KG1 (cell line): ENCODE measurements around the gene IL23A.

Experiments used
- DNase-seq: peaks from one replicate; lab custom pipeline; 2025; lab: John Stamatoyannopoulos, UW

The IL23A gene

DNA sequence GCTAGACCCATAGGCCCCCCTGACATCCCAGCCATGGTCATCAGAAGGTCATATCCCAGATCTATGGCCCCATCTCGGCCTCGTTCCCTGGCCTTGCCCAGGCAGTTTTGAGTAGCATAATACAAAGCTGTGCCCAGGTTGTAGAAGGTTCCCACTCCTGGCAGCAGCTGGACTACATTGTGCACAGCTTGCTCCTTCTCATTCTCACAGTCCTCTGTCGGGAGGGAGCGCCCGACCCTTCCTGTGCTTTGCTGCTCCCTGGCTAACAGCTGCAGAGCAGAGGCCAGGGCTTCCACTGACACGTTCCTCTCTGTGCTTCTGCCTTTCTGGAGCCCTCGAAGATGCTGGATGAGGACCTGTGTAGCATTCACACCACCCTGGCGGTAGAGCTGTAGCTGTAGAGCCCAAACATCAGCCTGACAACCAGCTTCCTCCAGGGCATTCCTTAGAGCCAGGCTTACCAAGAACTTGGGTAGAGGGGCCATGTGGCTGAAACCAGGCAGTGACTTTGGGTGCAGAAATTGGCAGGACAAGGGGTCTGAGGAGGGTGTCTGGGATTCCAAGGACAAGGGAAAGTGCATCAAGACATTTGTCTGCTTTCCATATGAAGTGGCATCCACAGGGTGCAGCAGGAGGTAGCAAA lies 22.9 kb downstream of the IL23A start:
- no peak for DNase-seq

DNA sequence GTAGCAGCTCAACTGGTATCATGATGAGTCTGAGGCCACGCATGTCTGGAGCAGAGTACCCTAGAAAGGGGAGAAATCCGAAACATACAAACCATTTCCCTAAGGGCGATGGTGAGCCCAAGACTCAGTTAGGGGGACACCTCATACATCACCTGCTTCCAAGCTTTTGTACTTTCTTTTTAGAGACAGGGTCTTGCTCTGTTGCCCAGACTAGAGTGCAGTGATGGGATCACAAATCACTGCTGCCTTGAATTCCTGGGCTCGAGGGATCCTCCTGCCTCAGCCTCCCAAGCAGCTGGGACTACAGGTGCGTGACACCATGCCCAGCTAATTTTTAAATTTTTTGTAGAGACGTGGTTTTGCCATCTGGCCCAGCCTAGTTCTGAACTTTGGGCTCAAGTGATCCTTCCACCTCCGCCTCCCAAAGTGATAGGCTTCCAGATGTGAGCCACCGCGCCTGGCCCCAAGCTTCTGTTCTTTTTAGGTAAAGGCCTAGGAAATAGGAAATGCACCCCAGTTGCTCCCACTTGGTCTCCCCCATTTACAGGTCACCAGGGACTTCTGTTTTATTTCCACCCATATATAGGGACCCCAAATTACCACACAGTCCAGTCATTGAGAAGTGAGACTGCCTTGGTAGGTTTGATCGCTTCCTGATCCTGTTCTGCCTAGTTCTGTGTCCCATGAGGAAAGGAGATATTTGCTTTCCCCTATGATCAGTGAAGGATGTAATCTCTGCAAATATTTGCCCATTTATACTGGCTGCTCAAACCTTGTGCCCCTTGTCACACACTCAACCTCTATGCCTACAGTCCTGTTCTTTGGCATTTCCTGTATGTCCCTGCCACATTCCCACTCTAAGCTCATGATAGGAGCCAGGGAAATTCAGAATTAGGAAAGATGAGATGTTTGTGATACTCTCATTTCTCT lies 23.7 kb downstream of the IL23A start, which contains the start of gene APOF:
Gene APOF (minus strand): TSS at position 728 of the 930 bp plus-strand sequence. CDS start 112 bp downstream, at position 616.
- DNase-seq = no peak

DNA sequence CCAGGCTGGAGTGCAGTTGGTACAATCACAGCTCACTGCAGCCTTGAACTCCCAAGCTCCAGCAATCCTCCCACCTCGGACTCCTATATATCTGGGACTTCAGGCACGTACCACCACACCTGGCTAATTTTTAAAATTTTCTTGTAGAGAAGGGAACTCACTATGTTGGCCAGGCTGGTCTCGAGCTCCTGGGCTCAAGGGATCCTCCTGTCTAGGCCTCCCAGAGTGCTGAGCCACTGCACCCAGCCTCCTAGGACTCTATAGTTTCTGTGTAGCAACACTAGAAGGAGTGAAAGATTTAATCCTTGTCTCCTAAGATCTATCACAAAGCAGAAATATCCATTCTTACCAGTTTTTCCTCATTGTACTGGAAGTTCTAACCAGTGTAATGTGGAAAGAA lies 28.3 kb downstream of the IL23A start:
- DNase-seq = no peak

DNA sequence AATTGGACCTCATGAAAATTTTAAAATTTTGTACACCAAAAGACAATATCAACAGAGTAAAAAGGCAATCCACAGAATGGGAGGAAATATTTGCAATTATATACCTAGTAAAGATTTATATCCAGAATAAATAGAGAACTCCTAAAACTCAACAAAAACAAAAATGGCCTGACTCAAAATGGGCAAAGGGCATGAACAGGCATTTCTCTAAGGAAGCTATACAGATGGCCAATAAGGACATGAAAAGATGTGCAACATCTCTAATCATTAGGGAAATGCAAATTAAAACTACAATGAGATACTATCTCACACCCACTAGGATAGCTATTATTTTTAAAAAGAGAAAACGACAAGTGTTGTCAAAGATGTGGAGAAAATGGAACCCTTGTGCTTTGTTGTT lies 34.8 kb downstream of the IL23A start:
- DNase-seq = no peak

DNA sequence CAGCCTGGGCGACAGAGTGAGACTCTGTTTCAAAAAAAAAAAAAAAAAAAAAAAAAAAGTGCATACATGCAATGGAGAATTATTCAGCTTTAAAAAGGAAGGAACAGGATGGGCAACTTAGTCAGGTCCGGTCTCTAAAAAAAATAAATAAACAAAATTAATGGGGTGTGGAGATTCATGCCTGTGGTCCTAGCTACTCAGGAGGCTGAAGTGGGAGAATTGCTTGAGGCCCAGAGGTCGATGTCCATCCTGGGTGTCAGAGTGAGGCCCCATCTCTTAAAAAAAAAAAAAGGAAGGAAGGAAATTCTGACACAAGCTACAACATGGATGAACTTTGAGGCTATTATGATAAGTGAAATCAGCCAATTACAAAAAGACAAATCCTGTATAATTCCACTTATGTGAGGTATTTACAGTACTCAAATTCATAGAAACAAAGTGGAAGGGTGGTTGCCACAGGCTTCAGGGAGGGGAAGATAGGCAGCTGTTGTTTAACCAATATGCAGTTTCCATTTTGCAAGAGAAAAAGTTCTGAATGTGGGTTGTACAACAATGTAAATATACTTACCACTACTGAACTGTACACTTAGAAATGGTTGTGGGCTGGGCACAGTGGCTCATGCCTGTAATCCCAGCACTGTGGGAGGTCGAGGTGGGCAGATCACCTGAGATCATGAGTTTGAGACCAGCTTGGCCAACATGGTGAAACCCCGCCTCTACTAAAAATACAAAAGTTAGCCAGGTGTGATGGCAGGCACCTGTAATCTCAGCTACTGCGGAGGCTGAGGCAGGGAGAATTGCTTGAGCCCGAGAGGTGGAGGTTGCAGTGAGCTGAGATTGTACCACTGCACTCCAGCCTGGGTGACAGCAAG lies 36.3 kb downstream of the IL23A start:
- no peak for DNase-seq

GRCh38 chr12:56375598-56376434 lies 37.1 kb downstream of the IL23A start:
- no peak for DNase-seq

GRCh38 chr12:56377310-56377988 lies 38.8 kb downstream of the IL23A start:
- no peak for DNase-seq

DNA sequence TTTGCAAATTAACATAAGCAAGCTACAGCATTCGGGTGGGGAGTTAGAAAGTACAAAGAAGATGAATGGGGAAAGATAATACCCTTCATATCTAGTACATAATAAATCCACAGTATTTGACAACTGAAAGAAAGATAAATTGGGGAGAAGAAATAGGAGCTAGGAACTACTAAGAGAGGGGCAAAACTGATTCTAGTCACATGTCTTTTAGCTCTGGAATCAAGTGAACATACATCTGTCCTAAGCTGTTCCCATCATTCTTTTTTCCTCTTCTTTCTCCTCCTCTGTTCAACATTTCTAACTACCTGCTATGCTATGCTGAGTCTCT lies 39.3 kb downstream of the IL23A start:
- DNase-seq = no peak

- no peak for DNase-seq
Measured at GRCh38 chr12:56382611-56383010, 43.9 kb downstream of the IL23A start.

DNA sequence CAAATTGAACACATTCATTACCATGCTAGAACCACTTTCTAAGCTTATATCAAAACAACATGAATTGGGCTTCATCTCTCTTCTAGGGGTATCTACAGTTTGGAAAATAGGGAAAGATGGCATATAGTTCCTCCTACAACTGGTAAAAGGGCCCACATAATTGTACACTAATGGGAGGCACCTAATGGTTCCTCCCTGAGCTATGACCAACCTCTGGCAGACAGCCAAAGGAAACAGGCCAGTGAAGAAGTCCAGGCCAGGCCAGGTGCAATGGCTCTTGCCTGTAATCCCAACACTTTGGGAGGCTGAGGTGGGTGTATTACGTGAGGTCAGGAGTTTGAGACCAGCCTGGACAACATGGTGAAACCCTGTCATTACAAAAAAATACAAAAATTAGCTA lies 47.2 kb downstream of the IL23A start:
- no peak for DNase-seq

- DNase-seq = no peak
Measured at GRCh38 chr12:56387152-56387736, 48.6 kb downstream of the IL23A start.

DNA sequence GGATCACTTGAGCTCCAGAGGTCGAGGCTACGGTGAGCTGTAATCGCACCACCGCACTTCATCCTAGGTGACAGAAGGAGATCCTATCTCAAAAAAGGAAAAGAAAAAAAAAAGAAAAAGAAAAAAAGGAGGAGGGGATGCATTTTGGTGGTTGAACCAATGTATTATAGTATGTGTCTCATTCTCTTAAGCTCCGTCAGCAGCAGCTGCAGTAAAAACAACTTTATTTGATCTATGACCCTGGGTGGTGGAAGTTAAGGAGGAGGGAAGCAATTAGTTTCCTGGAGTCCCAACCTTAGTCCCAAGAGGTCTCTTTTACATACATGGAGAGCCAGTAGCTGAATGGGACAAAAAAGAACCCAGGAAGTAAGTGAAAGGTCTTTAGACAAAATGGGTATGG lies 50.7 kb downstream of the IL23A start:
- DNase-seq = no peak
